Activated CD4-positive, alpha-beta memory T cell treated with anti-CD3 and anti-CD28 coated beads, Interleukin-2, amount 10 ng/mL, durations not matched to agents 7 days and 5 days (primary cell): Measurements from ENCODE around the gene PNKP. TPM values are rescaled to one million over a fixed set of nuclear protein-coding genes. Genes with fewer than 3 reads are reported as not detected.

ENCODE experiments used
- CTCF ChIA-PET: fragments of 350-600 bp; sonication (Branson Sonifier 250); formaldehyde crosslinking; loops from one replicate; lab custom pipeline; 2021; ENCODE audit warnings: antibody characterized with exemption, inconsistent platforms; lab: Charles Lee
- POLR2A ChIA-PET: fragments of 350-600 bp; sonication (Branson Sonifier 250); formaldehyde crosslinking; loops from one replicate; lab custom pipeline; 2021; ENCODE audit warnings: antibody characterized with exemption; lab: Charles Lee
- DNase-seq: peaks from one replicate; pipeline ENCODE4 v3.0.0-alpha.2; 2020
- H3K27ac Mint-ChIP-seq: one replicate; pipeline ENCODE4 v1.8.0; 2021; ENCODE audit warnings: mild to moderate bottlenecking, mixed read lengths
- H3K27me3 Mint-ChIP-seq: one replicate; pipeline ENCODE4 v1.8.0; 2021; ENCODE audit warnings: mixed read lengths
- H3K36me3 Mint-ChIP-seq: one replicate; pipeline ENCODE4 v1.8.0; 2021; ENCODE audit warnings: low read depth, mixed read lengths
- H3K4me1 Mint-ChIP-seq: one replicate; pipeline ENCODE4 v1.8.0; 2021; ENCODE audit warnings: mixed read lengths
- H3K4me3 Mint-ChIP-seq: one replicate; pipeline ENCODE4 v1.8.0; 2021; ENCODE audit warnings: mild to moderate bottlenecking, mixed read lengths
- H3K9me3 Mint-ChIP-seq: one replicate; pipeline ENCODE4 v1.8.0; 2021; ENCODE audit warnings: mixed read lengths
- total RNA-seq, 2 experiments: library from RNA; stranded (reverse); gene quantifications; one replicate each; pipeline ENCODE4 v1.2.3, GENCODE V29; 2021

Gene PNKP
- total RNA-seq, 2 experiments from 2014 or later = 121 to 129 TPM

- Mint-ChIP-seq H3K36me3 (peaks cover 6% of the 10 kb centered on the region), H3K9me3 (no peaks in the 10 kb centered on the region)
Measured at GRCh38 chr19:49812452-49812996, 54.9 kb downstream of the PNKP start.

GRCh38 chr19:49811328-49811727, 56.0 kb downstream of the PNKP start:
- no peaks in the 10 kb centered on the region for H3K9me3 Mint-ChIP-seq
- no peak overlapping the region for H3K4me3 Mint-ChIP-seq
- peaks cover 9% of the 10 kb centered on the region for H3K36me3 Mint-ChIP-seq
- CTCF ChIA-PET = no interaction called here
- DNase-seq = no peak
- H3K4me1 Mint-ChIP-seq = peaks cover 47% of the 10 kb centered on the region
- no peaks in the 10 kb centered on the region for H3K27me3 Mint-ChIP-seq
- POLR2A ChIA-PET = interaction anchor here (0.6 kb wide), 1 partner anchor 32 kb away, joined by 3 read pairs; no protein-coding TSS in a partner anchor
- no peak overlapping the region for H3K27ac Mint-ChIP-seq

More at GRCh38 chr19:49812452-49812996, 54.9 kb downstream of the PNKP start:
- CTCF ChIA-PET = interaction anchor here (1.0 to 1.1 kb wide), 2 partner anchors 9 to 56 kb away, joined by 3 read pairs; no protein-coding TSS in a partner anchor
- H3K27me3 Mint-ChIP-seq = no peaks in the 10 kb centered on the region
- H3K27ac Mint-ChIP-seq = peak overlapping the region; percentile 88
- peaks cover 47% of the 10 kb centered on the region for H3K4me1 Mint-ChIP-seq
- peak overlapping the region; percentile 87 for H3K4me3 Mint-ChIP-seq
- POLR2A ChIA-PET = interaction anchor here (1.0 to 2.0 kb wide), 17 partner anchors 12 to 222 kb away, joined by 3 to 17 read pairs (median 4); partner anchors contain the start of genes AKT1S1, AP2A1, PNKP and PRR12
- no peak for DNase-seq

Other genes starting within 250 kb of the PNKP start
- 10 to 100 TPM; 17.8 to 18.1 TPM for gene RRAS, start 227.4 kb downstream of the PNKP start, total RNA-seq
- gene SCAF1, start 225.4 kb downstream of the PNKP start, total RNA-seq = 10 to 100 TPM; 65.3 to 66.4 TPM
- gene IRF3, start 201.7 kb downstream of the PNKP start, total RNA-seq = 100 to 1,000 TPM; 163 to 174 TPM
- gene BCL2L12, start 201.6 kb downstream of the PNKP start, total RNA-seq = 10 to 100 TPM; 71.2 to 74.3 TPM
- 100 to 1,000 TPM; 103 to 108 TPM for gene PRMT1, start 190.3 kb downstream of the PNKP start, total RNA-seq
- 1 to 10 TPM; 2.6 to 2.9 TPM for gene ADM5, start 178.0 kb downstream of the PNKP start, total RNA-seq
- 1 to 10 TPM; 1.9 to 2.9 TPM for gene CPT1C, start 176.5 kb downstream of the PNKP start, total RNA-seq
- gene TSKS, start 104.3 kb downstream of the PNKP start, total RNA-seq = under 1 TPM; 0.63 to 0.86 TPM
- 10 to 100 TPM; 78.0 to 79.2 TPM for gene AP2A1, start 100.6 kb downstream of the PNKP start, total RNA-seq
- 10 to 100 TPM; 13.7 to 13.9 TPM for gene FUZ, start 54.3 kb downstream of the PNKP start, total RNA-seq
- gene MED25, start 49.3 kb downstream of the PNKP start, total RNA-seq = 10 to 100 TPM; 65.3 to 67.9 TPM
- 10 to 100 TPM; 69.3 to 71.7 TPM for gene PTOV1, start 16.4 kb downstream of the PNKP start, total RNA-seq
- gene AKT1S1, start 9.8 kb upstream of the PNKP start, total RNA-seq = 10 to 100 TPM; 20.2 to 23.0 TPM
- gene TBC1D17, start 10.1 kb upstream of the PNKP start, total RNA-seq = 10 to 100 TPM; 42.3 to 47.6 TPM
- 10 to 100 TPM; 25.7 to 26.4 TPM for gene IL4I1, start 29.3 kb upstream of the PNKP start, total RNA-seq
- 10 to 100 TPM; 19.6 to 20.0 TPM for gene ATF5, start 61.6 kb upstream of the PNKP start, total RNA-seq
- 100 to 1,000 TPM; 113 to 114 TPM for gene NUP62, start 61.9 kb upstream of the PNKP start, total RNA-seq
- gene SIGLEC11, start 93.6 kb upstream of the PNKP start, total RNA-seq = not detected
- 10 to 100 TPM; 80.0 to 80.6 TPM for gene VRK3, start 157.8 kb upstream of the PNKP start, total RNA-seq
- gene ZNF473, start 158.4 kb upstream of the PNKP start, total RNA-seq = 1 to 10 TPM; 8.0 to 8.1 TPM